GM12878 (cell line): ENCODE results near the gene AKT1. TPM values are rescaled to one million over a fixed set of nuclear protein-coding genes. Genes with fewer than 3 reads are reported as not detected.

ENCODE experiments used
- ATAC-seq: fragments of 200-7000 bp; cut with Tn5 transposase; 3 replicates; pipeline ENCODE4 v1.9.1; 2020; ENCODE audit warnings: mild to moderate bottlenecking, moderate library complexity
- BruUV-seq: library from RNA; stranded (reverse); fragments of 400-500 nt; replicated peaks from 2 replicates; lab custom pipeline; 2021; lab: Mats Ljungman, UMichigan
- CTCF ChIA-PET: fragments of 300-600 bp; sonication (Branson Sonifier 250); formaldehyde crosslinking; extraction: SDS; loops from one replicate; lab custom pipeline; 2021; ENCODE audit warnings: inconsistent platforms; lab: Yijun Ruan, JAX
- POLR2A ChIA-PET: fragments of 350-600 bp; formaldehyde crosslinking; extraction: SDS; loops from one replicate; lab custom pipeline; 2021; ENCODE audit warnings: inconsistent platforms; lab: Charles Lee
- RAD21 ChIA-PET: fragments of 300-600 bp; sonication (Branson Sonifier 250); formaldehyde crosslinking; loops from one replicate; lab custom pipeline; 2023; ENCODE audit warnings: antibody characterized with exemption; ENCODE audit not compliant: unreplicated experiment; lab: Charles Lee
- SMC1A ChIA-PET: fragments of 300-600 bp; sonication (Branson Sonifier 250); formaldehyde crosslinking; loops from one replicate; lab custom pipeline; 2023; ENCODE audit not compliant: unreplicated experiment, uncharacterized antibody; lab: Charles Lee
- DNase-seq: peaks from one replicate; pipeline ENCODE4 v3.0.0-alpha.2; 2011; ENCODE audit warnings: low read depth, low spot score
- FAIRE-seq: peaks from 3 replicates; lab custom pipeline; 2011; peaks lifted over from hg19 to GRCh38; lab: Jason Lieb, UNC
- H2AFZ ChIP-seq: 2 replicates; pipeline ENCODE4 v1.6.0; 2011; ENCODE audit warnings: low read depth, low read length, control low read depth; ENCODE audit not compliant: control insufficient read depth
- H3K27ac ChIP-seq: 2 replicates; pipeline ENCODE4 v1.5.1; 2011; ENCODE audit warnings: control low read depth; ENCODE audit not compliant: control insufficient read depth, insufficient read depth
- H3K27me3 ChIP-seq, 2 experiments: replicated peaks in 1 of 2; 2 replicates each; pipeline versions ENCODE4 v1.6.0 to v1.6.1; 2011; ENCODE audit warnings: low read length in 1 of 2; ENCODE audit not compliant: control insufficient read depth in 2 of 2, insufficient read depth in 2 of 2
- H3K36me3 ChIP-seq, 2 experiments: 2 replicates each; pipeline ENCODE4 v1.5.1; 2011; ENCODE audit warnings: low read length in 1 of 2; ENCODE audit not compliant: control insufficient read depth in 2 of 2, insufficient read depth in 2 of 2
- H3K4me1 ChIP-seq: 2 replicates; pipeline ENCODE4 v1.6.1; 2011; ENCODE audit warnings: mild to moderate bottlenecking, low read length, moderate library complexity, mixed read lengths; ENCODE audit not compliant: control insufficient read depth, insufficient read depth
- H3K4me2 ChIP-seq: 2 replicates; pipeline ENCODE4 v1.6.0; 2011; ENCODE audit warnings: control low read depth; ENCODE audit not compliant: control insufficient read depth, insufficient read depth
- H3K4me3 ChIP-seq: fragments of 200-600 bp; sonication (generic); 2 replicates; pipeline ENCODE4 v1.5.1; 2016
- H3K79me2 ChIP-seq: 2 replicates; pipeline ENCODE4 v1.6.0; 2011; ENCODE audit warnings: low read length; ENCODE audit not compliant: control insufficient read depth, insufficient read depth
- H3K9ac ChIP-seq: 2 replicates; pipeline ENCODE4 v1.8.0; 2011; ENCODE audit warnings: low read length, control low read depth, mixed read lengths; ENCODE audit not compliant: control insufficient read depth, insufficient read depth
- H3K9me3 ChIP-seq: replicated peaks from 3 replicates; pipeline ENCODE4 v1.5.1; 2011; ENCODE audit warnings: mild to moderate bottlenecking, low read length; ENCODE audit not compliant: control insufficient read depth, insufficient read depth
- H4K20me1 ChIP-seq: 2 replicates; pipeline ENCODE4 v1.6.0; 2011; ENCODE audit not compliant: control insufficient read depth, insufficient read depth
- ASH2L ChIP-seq: fragments of 300-600, 200-600 bp; sonication (generic); IDR thresholded peaks from 2 replicates; pipeline ENCODE4 v1.6.1; 2017; ENCODE audit warnings: low read depth, mild to moderate bottlenecking, borderline replicate concordance
- CHD1 ChIP-seq: IDR thresholded peaks from 2 replicates; pipeline ENCODE4 v1.6.1; 2012; ENCODE audit warnings: low read depth, low read length, improper control_type of control experiment
- HDAC6 ChIP-seq: fragments of 200-600 bp; sonication (generic); IDR thresholded peaks from one replicate; pipeline ENCODE4 v1.8.0; 2017; ENCODE audit warnings: antibody characterized with exemption; ENCODE audit not compliant: unreplicated experiment
- MEF2B ChIP-seq: fragments of 450-650 bp; IDR thresholded peaks from 2 replicates; pipeline ENCODE4 v1.6.1; 2018; ENCODE audit warnings: mild to moderate bottlenecking, moderate library complexity; ENCODE audit not compliant: partially characterized antibody, poor library complexity, severe bottlenecking
- POLR2AphosphoS2 ChIP-seq: IDR thresholded peaks from 2 replicates; pipeline ENCODE4 v1.6.1; 2011; ENCODE audit warnings: low read depth, mild to moderate bottlenecking, low read length, improper control_type of control experiment, moderate library complexity
- RUNX3 ChIP-seq: IDR thresholded peaks from 2 replicates; pipeline ENCODE4 v1.6.1; 2012; ENCODE audit warnings: low read length, inconsistent platforms
- SMARCA5 ChIP-seq: fragments of 450-650 bp; IDR thresholded peaks from 2 replicates; pipeline ENCODE4 v1.6.1; 2017; ENCODE audit warnings: mild to moderate bottlenecking
- SP1 ChIP-seq: IDR thresholded peaks from one replicate; pipeline ENCODE4 v1.6.1; 2011; ENCODE audit warnings: low read depth, low read length
- SREBF2 ChIP-seq: IDR thresholded peaks from 2 replicates; pipeline ENCODE4 v1.6.1; 2012; ENCODE audit warnings: mild to moderate bottlenecking, low read length
- ZNF622 ChIP-seq: fragments of 450-650 bp; IDR thresholded peaks from 2 replicates; pipeline ENCODE4 v1.6.1; 2017; ENCODE audit warnings: mild to moderate bottlenecking, inconsistent platforms
- WGBS: methylation state at CpG from one replicate; pipeline ENCODE4 v1.1.6; 2016; ENCODE audit warnings: low lambda C conversion rate; ENCODE audit not compliant: insufficient replicate concordance, insufficient coverage; ENCODE audit errors: missing lambda C conversion rate; 5-methylcytosine and 5-hydroxymethylcytosine counted together
- in situ Hi-C: fragments of 300-500 bp; cut with MboI; formaldehyde crosslinking; loops from 9 replicates; pipeline ENCODE4 v1.14.3; 2018; ENCODE audit warnings: mixed read lengths
- intact Hi-C: fragments of 100-400 bp; cut with micrococcal nuclease; formaldehyde crosslinking; loops from one replicate; pipeline ENCODE4 v1.14.2; 2022; ENCODE audit not compliant: unreplicated experiment
- polyA plus RNA-seq, 11 experiments: library from polyadenylated mRNA; depleted of rRNA in 4 of 11; unstranded in 6 of 11; stranded (reverse) in 5 of 11; fragments of >200 nt; fragmentation: Nextera tagmentation in 4 of 11; fragmentation: Illumina TruSeq in 1 of 11; extraction: Ambion mirVana in 4 of 11; extraction: Trizol in 1 of 11; gene quantifications; 1 replicate in 1 of 11; 2 replicates in 10 of 11; pipeline versions ENCODE4 v1.2.1 to v1.2.3, GENCODE V29; 2011 to 2016; ENCODE audit warnings: inconsistent platforms in 2 of 11, missing spikeins in 2 of 11, low read depth in 1 of 11
- total RNA-seq, 4 experiments: library from RNA; depleted of rRNA in 3 of 4; stranded (reverse); fragments of >200 nt in 3 of 4; fragmentation: Illumina TruSeq in 1 of 4; extraction: Trizol in 1 of 4; gene quantifications; 2 replicates each; pipeline versions ENCODE4 v1.2.1 to v1.2.3, GENCODE V29; 2013 to 2021
- TF ChIP-seq, protein P1 (sequence below): IDR thresholded peaks from 2 replicates; pipeline ENCODE4 v1.6.1; 2011; ENCODE audit warnings: borderline replicate concordance, low read depth, mild to moderate bottlenecking, moderate library complexity, low read length; ENCODE audit not compliant: insufficient read depth, poor library complexity, severe bottlenecking
- TF ChIP-seq, protein P2 (sequence below): IDR thresholded peaks from 2 replicates; pipeline ENCODE4 v1.6.1; 2011; ENCODE audit warnings: low read depth, mild to moderate bottlenecking, low read length, moderate library complexity, borderline replicate concordance; ENCODE audit errors: extremely low read depth

Gene AKT1
- total and polyA plus RNA-seq, 10 of the 15 experiments (the other 5 are each of a cell fraction or from before 2014, with no cell fraction given), result 0.63 to 110 (median 58.9) TPM

DNA sequence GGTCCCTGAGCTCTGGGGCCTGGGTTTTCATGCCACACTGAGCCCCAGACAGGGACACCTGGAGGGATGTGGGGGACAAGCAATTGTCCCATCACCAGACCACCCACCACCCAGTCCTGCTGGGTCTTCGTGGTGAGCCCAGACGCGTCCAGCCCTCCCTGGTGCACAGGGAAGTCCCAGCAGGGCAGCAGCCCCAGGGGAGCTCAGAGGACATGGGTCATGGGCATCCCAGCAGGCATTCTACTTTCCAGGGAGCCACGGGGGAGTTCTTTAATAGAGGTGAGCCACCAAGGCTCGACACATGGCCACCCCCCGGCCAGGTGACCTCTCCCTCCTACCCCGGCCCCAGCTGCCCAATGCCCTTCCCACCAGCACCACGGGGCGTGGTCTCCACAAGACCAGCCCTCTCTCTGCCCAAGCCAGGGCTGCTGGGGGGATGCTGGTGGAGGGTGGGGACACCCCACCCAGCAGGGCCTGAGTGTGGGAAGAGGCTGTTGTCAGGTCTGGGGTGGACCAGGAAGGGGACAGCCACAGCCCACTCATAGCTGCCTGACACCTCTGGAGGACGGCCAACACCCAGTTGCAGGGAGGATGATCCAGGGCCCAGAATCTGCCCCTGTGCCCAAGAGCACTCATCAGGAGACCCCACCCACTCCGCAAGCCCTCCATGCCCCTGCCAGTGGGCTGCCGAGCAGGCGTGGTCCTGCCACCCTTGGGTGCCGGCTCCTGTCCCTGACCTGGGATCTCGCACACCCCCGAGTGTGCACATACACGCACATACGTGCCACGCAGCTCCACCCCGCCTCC, 14.1 kb downstream of the AKT1 start (continued):
- TF ChIP-seq SP1, result no peak
- TF ChIP-seq, protein P1, sequence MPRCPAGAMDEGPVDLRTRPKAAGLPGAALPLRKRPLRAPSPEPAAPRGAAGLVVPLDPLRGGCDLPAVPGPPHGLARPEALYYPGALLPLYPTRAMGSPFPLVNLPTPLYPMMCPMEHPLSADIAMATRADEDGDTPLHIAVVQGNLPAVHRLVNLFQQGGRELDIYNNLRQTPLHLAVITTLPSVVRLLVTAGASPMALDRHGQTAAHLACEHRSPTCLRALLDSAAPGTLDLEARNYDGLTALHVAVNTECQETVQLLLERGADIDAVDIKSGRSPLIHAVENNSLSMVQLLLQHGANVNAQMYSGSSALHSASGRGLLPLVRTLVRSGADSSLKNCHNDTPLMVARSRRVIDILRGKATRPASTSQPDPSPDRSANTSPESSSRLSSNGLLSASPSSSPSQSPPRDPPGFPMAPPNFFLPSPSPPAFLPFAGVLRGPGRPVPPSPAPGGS, result no peak
- TF ChIP-seq HDAC6, result no peak
- no peak for TF ChIP-seq CHD1
- TF ChIP-seq RUNX3, result no peak
- TF ChIP-seq ASH2L, result no peak
- TF ChIP-seq POLR2AphosphoS2, result no peak
- TF ChIP-seq SREBF2, result no peak
- TF ChIP-seq ZNF622, result no peak
- TF ChIP-seq, all 136 proteins: peak for 0

DNA sequence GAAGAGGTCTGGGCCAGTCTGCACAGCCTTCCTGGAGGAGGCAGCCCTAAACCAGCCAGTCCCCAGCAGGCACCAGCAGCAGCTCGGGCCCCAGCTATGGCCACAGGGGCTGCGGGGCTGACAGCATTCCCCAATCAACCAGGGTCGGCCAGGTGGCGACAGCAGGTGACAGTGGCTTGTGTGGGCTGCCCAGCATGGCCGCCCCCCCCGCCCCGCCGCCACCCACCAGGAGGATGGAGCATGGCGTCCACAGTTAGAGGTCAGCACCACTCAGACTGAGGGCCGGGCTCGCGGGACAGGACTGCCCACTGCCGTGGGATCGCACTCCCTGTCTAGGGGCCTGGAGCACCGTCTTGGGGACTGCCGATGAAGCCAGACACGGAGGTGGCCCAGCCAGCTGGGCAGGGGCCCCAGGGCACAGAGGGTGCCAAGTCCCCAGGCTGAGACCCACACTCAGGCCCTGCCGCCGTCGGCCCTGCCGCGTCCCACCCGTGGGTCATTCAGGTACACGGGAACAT, 15.0 kb downstream of the AKT1 start:
- ATAC-seq (no peak), DNase-seq (no peak), FAIRE-seq (no peak)
- TF ChIP-seq MEF2B (no peak), SMARCA5 (no peak)
- TF ChIP-seq, protein P2, sequence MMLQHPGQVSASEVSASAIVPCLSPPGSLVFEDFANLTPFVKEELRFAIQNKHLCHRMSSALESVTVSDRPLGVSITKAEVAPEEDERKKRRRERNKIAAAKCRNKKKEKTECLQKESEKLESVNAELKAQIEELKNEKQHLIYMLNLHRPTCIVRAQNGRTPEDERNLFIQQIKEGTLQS, result no peak
- ChIA-PET CTCF (no interaction called here), POLR2A (no interaction called here), RAD21 (no interaction called here), SMC1A (no interaction called here)
- H3K9ac ChIP-seq, result no peak overlapping the region
- no peaks in the 10 kb centered on the region for H3K4me1 ChIP-seq
- in situ Hi-C loops, result no loop called here
- no peak overlapping the region for H2AFZ ChIP-seq
- H3K4me3 ChIP-seq, result no peak overlapping the region
- no peaks in the 10 kb centered on the region for H3K27me3 ChIP-seq
- intact Hi-C loops, result no loop called here
- H3K79me2 ChIP-seq, result no peaks in the 10 kb centered on the region
- peaks cover 0 to 6% of the 10 kb centered on the region in 2 experiments; a peak in 2 of 4 replicates for H3K36me3 ChIP-seq
- no peaks in the 10 kb centered on the region for H3K9me3 ChIP-seq
- no peaks in the 10 kb centered on the region for H4K20me1 ChIP-seq
- H3K4me2 ChIP-seq, result no peak overlapping the region
- WGBS, result 98% methylated on average over 24 of the region's 24 CpGs
- BruUV-seq, result no TSS peak
- H3K27ac ChIP-seq, result no peak overlapping the region
